ENCODE data around the gene CREB5.
"Not testable (repeated sequence)": the region's sequence is repeated elsewhere in the genome, so short reads cannot be mapped to it uniquely, and the experiment has no call there.

CREB5 gene

GRCh38 chr7:28591041-28591674, 178.8 kb downstream of the CREB5 start:
- no peak for DNase-seq

GRCh38 chr7:28591725-28592349, 179.5 kb downstream of the CREB5 start:
- in situ Hi-C loops (cut with MboI; ENCODE audit: low pct_unique_long_range_greater_than_20kb, low sequenced_read_pairs) = no loop called here
- DNase-seq = no peak

More at GRCh38 chr7:28591041-28591674, 178.8 kb downstream of the CREB5 start:
- in situ Hi-C loops (cut with MboI; ENCODE audit: low pct_unique_long_range_greater_than_20kb, low sequenced_read_pairs) = no loop called here

DNA sequence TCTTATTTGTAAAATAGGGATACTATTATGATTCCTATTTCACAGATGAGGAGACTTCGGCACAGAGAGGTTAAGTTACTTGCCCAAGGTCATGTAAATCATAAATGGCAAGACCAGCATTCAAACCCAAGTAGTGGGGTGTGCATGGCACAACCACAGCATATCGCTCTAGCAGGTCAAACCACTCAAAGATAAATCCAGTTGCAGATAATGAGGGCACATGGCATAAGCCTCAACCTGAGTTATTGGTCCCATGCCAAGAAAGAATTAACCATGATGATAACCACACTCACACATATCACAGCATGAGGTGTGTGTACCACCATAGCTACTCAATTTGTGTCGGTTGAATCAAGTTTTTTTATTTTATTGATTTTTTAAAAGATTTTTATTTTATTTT, 180.5 kb downstream of the CREB5 start:
- in situ Hi-C loops (cut with MboI; ENCODE audit: low pct_unique_long_range_greater_than_20kb, low sequenced_read_pairs) = no loop called here
- DNase-seq = no peak

GRCh38 chr7:28595076-28595475, 182.8 kb downstream of the CREB5 start:
- in situ Hi-C loops (cut with MboI; ENCODE audit: low pct_unique_long_range_greater_than_20kb, low sequenced_read_pairs) = no loop called here
- DNase-seq = no peak

DNA sequence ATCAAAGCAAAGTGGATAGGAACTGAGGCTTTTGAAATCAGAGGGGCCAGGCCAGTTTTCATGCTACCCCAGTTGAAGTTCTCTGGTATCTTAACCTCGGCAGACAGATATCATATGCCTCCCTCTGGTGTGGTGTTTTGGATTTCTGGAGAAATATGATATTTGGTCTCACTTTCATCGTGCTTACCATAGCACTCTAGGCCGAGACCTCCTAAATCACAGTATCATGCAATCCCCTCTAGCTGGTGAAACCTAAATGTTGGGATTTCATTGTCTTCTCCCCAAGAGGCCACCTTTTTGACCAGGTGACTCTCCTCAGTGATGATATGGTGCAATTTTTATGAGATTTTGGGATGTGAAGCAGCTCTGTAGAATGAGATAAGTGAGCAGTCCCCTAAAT, 183.5 kb downstream of the CREB5 start:
- DNase-seq = no peak
- in situ Hi-C loops (cut with MboI; ENCODE audit: low pct_unique_long_range_greater_than_20kb, low sequenced_read_pairs) = no loop called here

- no peak for DNase-seq
- in situ Hi-C loops (cut with MboI; ENCODE audit: low pct_unique_long_range_greater_than_20kb, low sequenced_read_pairs) = no loop called here
Observed at GRCh38 chr7:28596245-28596935, 184.1 kb downstream of the CREB5 start.

DNA sequence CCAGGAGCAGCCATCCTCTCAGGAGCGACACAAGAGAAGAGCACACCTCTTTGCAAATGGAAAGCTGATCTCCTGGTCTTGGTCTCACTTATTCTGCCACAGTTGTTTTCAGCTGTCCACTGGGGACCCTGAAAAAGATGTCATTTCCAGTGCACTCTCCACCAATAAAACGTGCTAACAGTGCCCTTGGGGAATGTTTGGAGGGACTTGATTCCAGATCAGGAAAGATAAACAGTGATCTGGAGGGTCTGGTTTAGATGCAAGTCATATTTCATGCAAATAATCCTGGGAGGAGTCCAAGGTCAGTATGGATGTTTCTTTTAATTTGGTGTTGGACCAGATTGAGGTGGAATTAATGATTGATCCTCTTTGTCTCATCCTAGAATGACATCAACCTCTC, 185.0 kb downstream of the CREB5 start:
- no peak for DNase-seq
- in situ Hi-C loops (cut with MboI; ENCODE audit: low pct_unique_long_range_greater_than_20kb, low sequenced_read_pairs) = no loop called here

- DNase-seq; in situ Hi-C loops (cut with MboI; ENCODE audit: low pct_unique_long_range_greater_than_20kb, low sequenced_read_pairs): not testable (repeated sequence)
Observed at GRCh38 chr7:28598037-28598436, 185.7 kb downstream of the CREB5 start.

DNA sequence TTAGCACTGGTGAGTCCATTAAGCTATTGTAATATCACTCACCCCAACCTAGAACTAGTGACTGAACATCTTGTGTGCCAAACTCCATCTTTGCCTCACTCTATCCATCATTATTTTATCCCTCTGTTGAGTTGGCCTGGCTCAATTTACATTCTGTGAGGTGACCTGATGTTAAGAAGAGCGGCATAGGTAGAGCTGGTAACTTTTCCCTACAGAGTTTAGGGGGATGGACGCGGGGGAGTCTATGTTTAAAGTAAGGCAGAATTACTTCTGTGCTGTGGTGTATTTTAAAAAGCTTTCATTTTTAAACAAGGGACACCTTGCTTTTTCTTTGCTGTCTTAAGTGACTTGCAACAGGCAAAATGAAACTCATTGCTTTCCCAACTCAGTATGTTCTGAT, 186.3 kb downstream of the CREB5 start:
- in situ Hi-C loops (cut with MboI; ENCODE audit: low pct_unique_long_range_greater_than_20kb, low sequenced_read_pairs) = no loop called here
- DNase-seq = no peak

- in situ Hi-C loops (cut with MboI; ENCODE audit: low pct_unique_long_range_greater_than_20kb, low sequenced_read_pairs) = no loop called here
- DNase-seq = no peak
Observed at GRCh38 chr7:28599411-28599810, 187.1 kb downstream of the CREB5 start.

DNA sequence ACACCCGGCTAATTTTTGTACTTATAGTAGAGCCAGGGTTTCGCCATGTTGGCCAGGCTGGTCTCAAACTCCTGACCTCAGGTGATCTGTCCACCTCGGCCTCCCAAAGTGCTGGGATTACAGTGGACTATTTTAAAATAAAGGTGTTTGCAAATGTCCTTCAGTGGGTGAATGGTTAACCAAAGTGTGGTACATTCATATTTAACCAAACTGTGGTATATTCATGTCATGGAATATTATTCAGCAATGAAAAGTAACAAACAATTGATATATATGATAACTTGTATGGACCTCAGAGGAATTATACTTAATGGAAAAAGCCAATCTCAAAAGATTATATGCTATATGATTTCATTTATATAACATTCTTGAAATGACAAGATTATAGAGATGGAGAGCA, 190.0 kb downstream of the CREB5 start:
- DNase-seq = no peak
- in situ Hi-C loops (cut with MboI; ENCODE audit: low pct_unique_long_range_greater_than_20kb, low sequenced_read_pairs) = no loop called here

DNA sequence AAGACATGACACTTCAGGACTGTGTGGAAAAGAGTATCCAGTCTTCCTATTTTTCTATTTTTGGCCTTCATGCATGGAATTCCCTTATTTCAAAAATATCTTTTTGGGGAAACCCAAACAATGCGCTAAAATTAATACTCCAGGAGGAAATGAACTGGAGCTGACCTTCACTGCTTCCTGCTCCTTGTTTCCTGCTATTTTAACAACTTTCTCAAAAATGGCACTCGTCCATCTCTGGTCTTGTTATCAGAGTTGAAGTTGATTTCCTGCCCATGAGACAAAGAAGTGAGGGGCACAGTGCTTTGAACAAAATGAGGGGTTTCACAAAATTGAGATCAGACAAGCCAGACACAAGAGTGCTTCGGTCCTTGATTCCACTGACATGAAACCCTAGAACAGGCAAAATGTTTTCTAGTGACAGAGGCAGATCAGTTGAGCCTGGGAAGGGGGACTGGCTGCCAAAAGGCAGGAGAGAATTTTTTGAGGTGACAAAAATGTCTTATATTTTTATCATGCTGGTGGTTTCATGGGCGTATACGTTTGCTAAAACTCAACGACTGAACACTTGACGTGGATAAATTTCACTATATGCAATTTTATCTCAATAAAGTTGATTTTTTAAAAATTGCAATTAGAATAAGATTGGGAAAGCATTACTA, 193.2 kb downstream of the CREB5 start:
- DNase-seq = no peak
- in situ Hi-C loops (cut with MboI; ENCODE audit: low pct_unique_long_range_greater_than_20kb, low sequenced_read_pairs) = no loop called here

GRCh38 chr7:28606421-28606820, 194.1 kb downstream of the CREB5 start:
- no peak for DNase-seq
- in situ Hi-C loops (cut with MboI; ENCODE audit: low pct_unique_long_range_greater_than_20kb, low sequenced_read_pairs) = no loop called here

GRCh38 chr7:28607855-28608193, 195.5 kb downstream of the CREB5 start:
- DNase-seq = no peak
- in situ Hi-C loops (cut with MboI; ENCODE audit: low pct_unique_long_range_greater_than_20kb, low sequenced_read_pairs) = no loop called here

DNA sequence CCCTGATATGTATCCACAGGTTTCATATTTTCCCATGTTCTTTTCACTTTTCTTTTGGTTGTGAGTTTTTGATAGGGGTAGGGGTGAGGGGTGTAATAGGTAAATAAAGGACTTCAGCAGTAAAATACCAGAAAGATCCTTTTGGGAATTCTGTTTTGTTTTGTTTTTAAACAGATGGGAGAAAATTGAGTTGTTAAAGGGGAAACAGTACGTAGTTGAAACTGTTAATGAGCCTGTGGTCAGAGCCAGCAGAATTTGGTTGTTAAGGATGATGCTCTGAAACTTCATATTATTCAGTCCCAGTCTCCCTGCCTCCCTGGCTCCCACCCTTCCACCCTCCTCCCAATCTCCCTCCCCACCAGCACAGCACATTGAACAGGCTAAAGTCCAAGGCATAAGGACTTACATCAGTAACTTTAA, 195.9 kb downstream of the CREB5 start:
- DNase-seq = no peak
- in situ Hi-C loops (cut with MboI; ENCODE audit: low pct_unique_long_range_greater_than_20kb, low sequenced_read_pairs) = no loop called here

- in situ Hi-C loops (cut with MboI; ENCODE audit: low pct_unique_long_range_greater_than_20kb, low sequenced_read_pairs) = no loop called here
- DNase-seq = no peak
Observed at GRCh38 chr7:28608731-28609130, 196.4 kb downstream of the CREB5 start.

- in situ Hi-C loops (cut with MboI; ENCODE audit: low pct_unique_long_range_greater_than_20kb, low sequenced_read_pairs) = no loop called here
- no peak for DNase-seq
Observed at GRCh38 chr7:28609608-28610007, 197.3 kb downstream of the CREB5 start.

GRCh38 chr7:28611399-28611897, 199.1 kb downstream of the CREB5 start:
- DNase-seq; in situ Hi-C loops (cut with MboI; ENCODE audit: low pct_unique_long_range_greater_than_20kb, low sequenced_read_pairs): not testable (repeated sequence)

DNA sequence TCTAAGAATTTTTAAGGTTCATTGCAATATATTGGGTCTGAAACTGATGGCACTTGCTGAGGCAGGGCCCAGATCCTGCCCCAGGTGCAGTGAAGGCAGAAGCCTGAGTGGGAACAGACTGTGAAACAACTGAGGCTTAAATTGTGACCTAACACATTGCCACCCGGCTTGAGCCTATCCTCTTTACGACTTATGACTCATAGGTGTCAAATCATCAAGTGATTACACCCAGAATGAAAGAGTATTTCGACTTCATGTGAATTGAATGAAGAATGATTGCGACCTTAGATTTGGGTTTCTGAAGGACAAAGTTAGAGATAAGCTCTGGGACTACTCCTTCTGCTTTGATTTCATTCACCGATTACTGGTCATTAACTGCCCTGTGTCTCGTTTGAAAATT, 200.9 kb downstream of the CREB5 start:
- no peak for DNase-seq
- in situ Hi-C loops (cut with MboI; ENCODE audit: low pct_unique_long_range_greater_than_20kb, low sequenced_read_pairs) = no loop called here

DNA sequence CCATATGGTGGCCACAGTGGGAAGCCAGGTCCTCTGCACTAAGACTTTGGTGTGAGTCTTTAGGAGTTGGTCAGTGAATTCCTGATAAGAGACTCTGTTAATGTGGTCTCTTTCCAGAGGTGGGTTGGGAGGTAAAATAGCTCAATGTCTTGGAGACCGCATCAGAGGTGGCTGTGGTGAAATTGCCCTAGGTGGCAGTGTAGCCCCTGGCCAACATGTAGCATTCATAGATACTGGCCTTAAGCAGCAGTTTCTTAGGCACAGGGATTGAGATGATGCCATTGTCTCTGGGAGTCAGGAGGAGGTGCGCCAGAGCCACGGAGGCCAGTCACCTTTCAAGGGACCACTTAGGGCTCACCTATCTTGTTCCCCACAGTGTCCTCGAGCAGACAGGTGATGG, 202.8 kb downstream of the CREB5 start:
- in situ Hi-C loops (cut with MboI; ENCODE audit: low pct_unique_long_range_greater_than_20kb, low sequenced_read_pairs) = no loop called here
- DNase-seq = no peak
